HG02943 (cell line): ENCODE data around the gene HOMER2.
A peak's percentile ranks its signal among the peaks of the same experiment; 100 is the strongest.
"Not testable (repeated sequence)": the region's sequence is repeated elsewhere in the genome, so short reads cannot be mapped to it uniquely, and the experiment has no call there.

Experiments
- ATAC-seq: cut with Tn5 transposase; IDR thresholded peaks from one replicate; pipeline ENCODE4 v1.9.1; 2021; ENCODE audit warnings: mild to moderate bottlenecking, low read depth, moderate library complexity; ENCODE audit not compliant: unreplicated experiment

HOMER2 gene

GRCh38 chr15:82952158-82953081 lies at the start of gene HOMER2:
Gene HOMER2, minus strand, starts transcription at chr15:82952720. Its CDS starts 185 bp downstream, at chr15:82952535.
- ATAC-seq: no peak

GRCh38 chr15:83000672-83001031 lies 48.1 kb upstream of the HOMER2 start:
- ATAC-seq: not testable (repeated sequence)

GRCh38 chr15:82999905-83000671 lies 47.6 kb upstream of the HOMER2 start:
- no peak for ATAC-seq

GRCh38 chr15:82999426-82999825 lies 46.9 kb upstream of the HOMER2 start:
- ATAC-seq: no peak

- no peak for ATAC-seq
Observed at GRCh38 chr15:82995938-82996337, 43.4 kb upstream of the HOMER2 start.

GRCh38 chr15:82995076-82995475 lies 42.6 kb upstream of the HOMER2 start:
- no peak for ATAC-seq

GRCh38 chr15:82993144-82993543 lies 40.6 kb upstream of the HOMER2 start:
- ATAC-seq: no peak

- no peak for ATAC-seq
Observed at GRCh38 chr15:82992436-82992998, 40.0 kb upstream of the HOMER2 start.

GRCh38 chr15:82986442-82986780 lies 33.9 kb upstream of the HOMER2 start:
- ATAC-seq: peak; percentile 34

- peak; percentile 97 for ATAC-seq
Observed at GRCh38 chr15:82985688-82986441, 33.3 kb upstream of the HOMER2 start, which contains the start of gene RAMAC. Gene RAMAC, plus strand, starts transcription at chr15:82986210. Its CDS starts 2,809 bp downstream, at chr15:82989019.

- ATAC-seq: no peak
Observed at GRCh38 chr15:82980981-82981380, 28.5 kb upstream of the HOMER2 start.

GRCh38 chr15:82979726-82980125 lies 27.2 kb upstream of the HOMER2 start:
- ATAC-seq: no peak

GRCh38 chr15:82978438-82978837 lies 25.9 kb upstream of the HOMER2 start:
- ATAC-seq: no peak

GRCh38 chr15:82977076-82977475 lies 24.6 kb upstream of the HOMER2 start:
- ATAC-seq: no peak

GRCh38 chr15:82972990-82973389 lies 20.5 kb upstream of the HOMER2 start:
- ATAC-seq: no peak

- no peak for ATAC-seq
Observed at GRCh38 chr15:82971218-82971984, 18.9 kb upstream of the HOMER2 start.

- ATAC-seq: no peak
Observed at GRCh38 chr15:82970696-82971095, 18.2 kb upstream of the HOMER2 start.

- ATAC-seq: no peak
Observed at GRCh38 chr15:82970078-82970686, 17.7 kb upstream of the HOMER2 start.

- no peak for ATAC-seq
Observed at GRCh38 chr15:82969353-82969752, 16.8 kb upstream of the HOMER2 start.
